ENCODE results near the gene CD80.
A peak's percentile ranks its signal among the peaks of the same experiment; 100 is the strongest.
"Not testable (repeated sequence)": the region's sequence is repeated elsewhere in the genome, so short reads cannot be mapped to it uniquely, and the experiment has no call there.

Gene CD80, protein sequence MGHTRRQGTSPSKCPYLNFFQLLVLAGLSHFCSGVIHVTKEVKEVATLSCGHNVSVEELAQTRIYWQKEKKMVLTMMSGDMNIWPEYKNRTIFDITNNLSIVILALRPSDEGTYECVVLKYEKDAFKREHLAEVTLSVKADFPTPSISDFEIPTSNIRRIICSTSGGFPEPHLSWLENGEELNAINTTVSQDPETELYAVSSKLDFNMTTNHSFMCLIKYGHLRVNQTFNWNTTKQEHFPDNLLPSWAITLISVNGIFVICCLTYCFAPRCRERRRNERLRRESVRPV

GRCh38 chr3:119559441-119559963, at the start of gene CD80:
CD80 (minus strand) TSS chr3:119559614; CDS start chr3:119557728, 1,886 bp downstream.
- DNase-seq = peak; percentile 92

GRCh38 chr3:119608405-119609000, 49.1 kb upstream of the CD80 start:
- no peak for DNase-seq

- peak; percentile 25 for DNase-seq
Measured at GRCh38 chr3:119604878-119605277, 45.5 kb upstream of the CD80 start.

GRCh38 chr3:119602676-119603075, 43.3 kb upstream of the CD80 start:
- no peak for DNase-seq

DNA sequence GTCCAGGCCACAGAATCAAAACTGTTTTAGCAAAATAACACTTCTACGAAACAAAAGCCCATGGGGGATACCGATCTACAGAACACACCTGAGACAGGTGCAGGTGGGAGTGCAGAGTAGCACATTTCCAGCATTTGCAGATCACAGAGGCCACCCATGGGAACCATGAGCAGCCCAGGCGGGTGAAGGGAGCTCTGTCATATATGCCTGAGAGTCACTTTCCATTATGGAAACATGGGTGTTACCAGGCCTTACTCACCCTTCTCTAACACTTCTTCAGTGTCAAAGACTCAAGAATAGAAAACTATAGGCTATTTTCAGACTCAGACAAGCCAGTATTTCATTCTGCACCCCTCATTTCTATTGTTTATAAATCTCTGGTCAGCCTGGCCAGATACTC, 41.7 kb upstream of the CD80 start:
- no peak for DNase-seq

GRCh38 chr3:119600732-119601131, 41.3 kb upstream of the CD80 start:
- peak; percentile 31 for DNase-seq

GRCh38 chr3:119599558-119600174, 40.3 kb upstream of the CD80 start:
- no peak for DNase-seq

GRCh38 chr3:119598410-119599098, 39.1 kb upstream of the CD80 start:
- no peak for DNase-seq

GRCh38 chr3:119597548-119598288, 38.3 kb upstream of the CD80 start, which contains the start of gene PLA1A:
PLA1A (plus strand) TSS chr3:119597885; CDS start chr3:119597914, 29 bp downstream.
- DNase-seq = peak; percentile 28

- peak; percentile 47 for DNase-seq
Measured at GRCh38 chr3:119596398-119596797, 37.0 kb upstream of the CD80 start.

DNA sequence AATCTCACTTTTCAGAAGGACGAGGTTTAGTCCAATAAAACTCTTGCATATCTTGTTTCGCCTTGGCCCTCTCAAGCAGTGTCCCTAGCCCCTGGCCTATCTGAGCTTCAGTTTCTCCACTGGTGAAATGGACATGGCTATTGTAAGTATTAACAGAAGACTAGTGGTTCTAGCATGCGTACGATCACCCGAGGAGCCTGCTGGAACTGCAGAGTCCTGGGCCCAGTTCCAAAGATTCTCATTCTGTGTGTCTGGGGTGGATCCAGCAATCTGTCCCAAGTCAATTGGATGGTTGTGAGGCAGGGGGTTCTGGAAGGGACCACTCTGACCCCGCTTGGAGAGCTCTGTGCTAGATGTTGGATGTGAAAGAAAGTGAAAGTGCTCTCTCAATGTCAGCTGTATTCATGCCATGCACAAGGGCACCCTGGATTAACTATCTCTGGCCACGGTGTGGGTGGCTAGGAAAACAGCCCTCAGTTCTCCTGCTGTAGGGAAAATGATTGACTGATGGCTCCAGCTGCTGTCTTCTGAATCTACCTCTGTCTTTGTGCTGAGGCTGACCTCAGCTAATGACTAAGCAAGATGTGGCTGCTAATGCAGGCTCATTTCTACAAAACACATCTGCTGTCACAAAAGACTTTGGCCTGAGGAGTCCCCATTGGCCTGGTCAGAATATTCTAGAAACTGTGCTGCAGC, 36.4 kb upstream of the CD80 start:
- peak; percentile 52 for DNase-seq

GRCh38 chr3:119594929-119595328, 35.5 kb upstream of the CD80 start:
- DNase-seq = not testable (repeated sequence)

- DNase-seq = peak; percentile 21
Measured at GRCh38 chr3:119594066-119594465, 34.7 kb upstream of the CD80 start.

DNA sequence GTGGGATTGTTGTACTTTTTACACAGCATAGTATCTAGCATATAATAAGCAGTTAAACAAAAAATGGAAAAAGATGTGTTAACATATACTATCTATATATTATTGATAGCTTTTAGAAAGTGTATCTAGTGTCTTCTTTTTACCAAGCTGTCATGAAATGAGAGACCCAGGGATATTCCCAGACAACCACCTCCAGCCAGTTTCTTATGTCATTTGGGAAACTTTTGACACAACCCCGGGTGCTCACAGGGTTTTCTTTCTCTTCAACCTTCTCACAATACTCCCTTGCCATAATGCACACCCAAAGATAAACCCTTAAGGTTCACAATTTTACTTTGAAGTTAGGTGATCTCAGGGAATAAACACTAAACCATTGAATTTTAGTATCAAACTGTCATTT, 33.4 kb upstream of the CD80 start:
- DNase-seq = peak; percentile 84

GRCh38 chr3:119590706-119591105, 31.3 kb upstream of the CD80 start:
- no peak for DNase-seq

DNA sequence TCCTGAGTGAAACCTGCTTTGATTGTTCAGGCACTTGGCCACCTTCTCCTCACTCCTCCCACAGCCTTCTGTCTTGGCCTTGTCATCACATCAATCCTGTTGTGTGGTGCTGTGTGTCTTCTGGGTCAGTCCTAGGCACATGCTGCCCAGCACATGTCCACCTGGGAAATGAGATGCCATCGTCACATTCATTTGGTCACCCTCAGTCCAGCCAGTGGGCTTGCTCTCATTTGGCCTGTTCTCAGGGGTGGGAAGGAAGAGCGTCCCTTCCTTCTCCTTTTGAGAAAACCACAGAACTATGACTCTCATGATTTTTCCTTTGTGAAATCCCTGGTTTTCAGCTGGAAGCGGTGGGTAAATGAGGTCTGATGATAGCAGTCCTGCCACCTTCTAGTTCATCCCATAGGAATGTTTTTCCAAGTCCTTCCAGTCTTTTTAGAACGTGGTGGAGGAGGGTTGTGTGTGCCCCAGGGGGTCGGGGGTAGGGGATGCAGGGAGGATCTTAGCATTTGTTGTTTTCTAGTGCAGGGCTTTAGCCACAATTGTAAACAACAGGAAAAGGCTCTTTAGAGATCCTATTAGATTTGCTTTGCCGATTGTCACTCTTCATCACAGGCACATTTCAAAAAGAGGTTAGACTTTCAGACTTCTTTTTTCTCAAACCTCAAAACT, 29.8 kb upstream of the CD80 start:
- DNase-seq = peak; percentile 93

DNA sequence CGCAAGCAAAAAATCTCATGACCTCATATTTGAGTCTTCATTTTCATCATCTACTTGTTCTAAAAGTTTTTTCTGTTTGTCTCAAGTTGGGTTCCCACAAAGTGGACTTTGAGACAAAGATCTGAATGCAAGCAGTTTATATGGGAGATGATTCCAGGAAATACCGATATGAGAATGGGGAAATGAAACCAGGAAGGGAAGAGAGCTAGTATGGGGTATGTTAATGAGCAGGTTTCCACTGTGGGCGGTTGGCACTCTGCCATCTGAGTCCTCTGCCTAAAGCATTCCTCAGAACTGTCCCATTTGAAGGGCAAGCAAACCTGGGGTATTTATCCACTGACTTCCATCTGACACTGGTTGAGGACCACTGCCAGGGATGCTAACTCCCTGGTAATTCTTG, 28.7 kb upstream of the CD80 start:
- peak; percentile 98 for DNase-seq

DNA sequence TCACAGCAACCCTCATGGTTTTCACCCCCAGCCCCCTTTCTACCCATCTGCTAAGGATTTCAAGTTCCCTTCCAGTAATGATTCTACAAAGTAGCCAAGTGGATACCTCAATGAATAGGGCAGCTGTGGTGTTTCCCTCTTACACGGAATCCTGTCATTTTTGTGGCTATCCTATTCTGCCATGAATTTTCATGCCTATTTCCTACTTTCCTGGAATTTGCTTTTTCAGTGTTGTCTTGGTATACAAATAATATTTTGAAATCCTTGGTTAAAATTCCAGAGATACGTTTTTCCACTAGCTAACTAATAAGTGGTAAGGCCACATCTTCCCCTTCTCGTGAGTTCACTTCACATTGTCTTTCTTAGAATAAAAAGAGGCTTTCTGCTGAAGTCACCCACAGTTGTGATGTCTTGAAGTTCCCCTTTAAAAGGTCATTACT, 27.3 kb upstream of the CD80 start:
- DNase-seq = peak; percentile 84

GRCh38 chr3:119585856-119586570, 26.6 kb upstream of the CD80 start:
- peak; percentile 45 for DNase-seq

GRCh38 chr3:119585208-119585607, 25.8 kb upstream of the CD80 start:
- peak; percentile 53 for DNase-seq

Measured in suppressor macrophage treated with lipopolysaccharide for 4 hours (primary cell).